AG04449 (cell line): ENCODE data around the gene TMSB10.

Experiments
- CTCF ChIA-PET: fragments of 350-600 bp; formaldehyde crosslinking; extraction: SDS; loops from one replicate; lab custom pipeline; 2021; ENCODE audit warnings: antibody characterized with exemption; lab: Yijun Ruan, JAX
- POLR2A ChIA-PET: fragments of 400-600, 350-600 bp; formaldehyde crosslinking; extraction: SDS; loops from one replicate; lab custom pipeline; 2020; ENCODE audit warnings: antibody characterized with exemption, inconsistent platforms; lab: Yijun Ruan, JAX
- DNase-seq: peaks from one replicate; pipeline ENCODE4 v3.0.0-alpha.2; 2010; ENCODE audit warnings: low read depth, low spot score
- H3K4me3 ChIP-seq: 2 replicates; pipeline ENCODE4 v1.5.1; 2011; ENCODE audit warnings: low read depth, mild to moderate bottlenecking, control low read depth, low read length
- TF ChIP-seq, protein P1 (sequence below): IDR thresholded peaks from one replicate; pipeline ENCODE4 v1.5.1; 2011; ENCODE audit warnings: mild to moderate bottlenecking, moderate library complexity, low read length, control low read depth, inconsistent platforms; ENCODE audit not compliant: insufficient read depth; ENCODE audit errors: missing control alignments

The TMSB10 gene

DNA sequence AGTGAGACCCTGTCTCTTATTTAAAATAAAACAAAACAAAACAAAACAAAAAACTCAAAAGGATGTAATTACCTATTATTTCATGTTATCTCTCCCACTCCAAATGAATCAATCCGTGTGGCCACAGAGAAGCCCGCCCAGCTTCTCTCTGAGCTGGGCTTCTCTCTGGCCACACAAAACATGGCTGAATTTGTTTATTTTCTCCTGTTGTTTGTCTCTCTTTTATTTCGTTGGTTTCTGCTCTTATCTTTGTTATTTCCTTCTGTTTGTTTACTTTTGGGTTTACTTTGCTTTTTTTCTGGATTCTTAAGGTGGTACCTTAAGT lies 23.1 kb upstream of the TMSB10 start:
- POLR2A ChIA-PET, result interaction anchor here (0.5 kb wide), 1 partner anchor 39 kb away, joined by 3 read pairs; no protein-coding TSS in a partner anchor
- TF ChIP-seq, protein P1, sequence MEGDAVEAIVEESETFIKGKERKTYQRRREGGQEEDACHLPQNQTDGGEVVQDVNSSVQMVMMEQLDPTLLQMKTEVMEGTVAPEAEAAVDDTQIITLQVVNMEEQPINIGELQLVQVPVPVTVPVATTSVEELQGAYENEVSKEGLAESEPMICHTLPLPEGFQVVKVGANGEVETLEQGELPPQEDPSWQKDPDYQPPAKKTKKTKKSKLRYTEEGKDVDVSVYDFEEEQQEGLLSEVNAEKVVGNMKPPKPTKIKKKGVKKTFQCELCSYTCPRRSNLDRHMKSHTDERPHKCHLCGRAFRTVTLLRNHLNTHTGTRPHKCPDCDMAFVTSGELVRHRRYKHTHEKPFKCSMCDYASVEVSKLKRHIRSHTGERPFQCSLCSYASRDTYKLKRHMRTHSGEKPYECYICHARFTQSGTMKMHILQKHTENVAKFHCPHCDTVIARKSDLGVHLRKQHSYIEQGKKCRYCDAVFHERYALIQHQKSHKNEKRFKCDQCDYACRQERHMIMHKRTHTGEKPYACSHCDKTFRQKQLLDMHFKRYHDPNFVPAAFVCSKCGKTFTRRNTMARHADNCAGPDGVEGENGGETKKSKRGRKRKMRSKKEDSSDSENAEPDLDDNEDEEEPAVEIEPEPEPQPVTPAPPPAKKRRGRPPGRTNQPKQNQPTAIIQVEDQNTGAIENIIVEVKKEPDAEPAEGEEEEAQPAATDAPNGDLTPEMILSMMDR, result no peak
- DNase-seq, result no peak
- CTCF ChIA-PET, result interaction anchor here (0.6 to 5.2 kb wide), 27 partner anchors 10 to 431 kb away, joined by 3 to 41 read pairs (median 4); no protein-coding TSS in a partner anchor
- H3K4me3 ChIP-seq, result no peak overlapping the region

DNA sequence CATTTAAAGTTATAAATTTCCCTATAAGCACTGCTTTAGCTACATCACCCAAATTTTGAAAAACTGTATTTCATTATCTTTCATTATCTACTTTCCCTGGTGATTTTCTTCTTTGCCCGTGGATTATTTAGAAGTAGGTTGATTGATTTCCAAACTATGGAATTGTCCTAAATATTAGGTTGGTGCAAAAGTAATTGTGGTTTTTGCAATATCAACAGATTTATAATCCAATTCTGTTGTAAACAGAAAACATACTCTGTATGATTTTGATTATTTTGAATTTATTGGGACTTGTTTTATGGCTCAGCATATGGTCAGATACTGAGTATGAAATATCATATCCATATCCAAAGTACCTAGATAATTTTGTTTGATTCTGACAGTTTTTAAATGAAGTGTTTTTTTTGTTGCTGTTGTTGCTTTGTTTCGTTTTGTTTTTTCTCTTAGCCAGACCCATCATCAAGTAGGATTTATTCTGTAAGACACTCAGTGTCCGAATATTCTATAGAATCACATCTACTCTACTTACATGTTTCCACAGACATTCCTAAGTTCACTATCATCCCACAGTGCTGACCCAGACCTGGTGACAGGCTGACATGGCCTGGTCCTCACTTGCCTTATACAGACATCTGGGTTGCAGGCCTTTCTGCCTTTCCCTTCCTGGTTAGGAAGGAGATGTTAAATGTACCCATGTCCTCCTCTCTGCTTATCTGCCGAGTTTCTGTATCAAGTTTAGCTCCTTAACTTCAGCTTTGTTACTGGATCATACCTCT lies 22.5 kb upstream of the TMSB10 start:
- ChIA-PET POLR2A (no interaction called here), CTCF (interaction anchor here (0.6 to 5.2 kb wide), 28 partner anchors 9 to 432 kb away, joined by 3 to 41 read pairs (median 4); no protein-coding TSS in a partner anchor)
- TF ChIP-seq, protein P1, result no peak
- H3K4me3 ChIP-seq, result no peak overlapping the region
- DNase-seq, result no peak

DNA sequence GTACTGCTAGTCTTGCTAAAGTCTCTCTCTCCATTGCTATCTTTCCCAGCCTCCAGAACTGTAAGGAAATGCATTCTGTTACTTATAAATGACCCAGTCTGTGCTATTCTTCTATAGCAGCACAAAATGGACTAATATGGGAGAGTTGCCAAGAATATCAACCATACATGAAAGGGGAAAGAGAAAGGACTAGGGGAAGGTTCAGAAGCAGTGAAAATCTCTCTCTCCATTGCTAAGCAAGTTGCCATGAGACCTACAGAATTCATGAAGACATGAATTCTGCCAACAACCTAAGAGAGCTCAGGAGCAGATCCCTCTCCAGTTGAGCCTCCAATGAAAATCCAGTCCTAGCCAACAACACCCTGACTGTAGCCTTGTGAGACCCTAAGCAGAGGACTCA lies 21.0 kb upstream of the TMSB10 start:
- no peak overlapping the region for H3K4me3 ChIP-seq
- TF ChIP-seq, protein P1, result no peak
- CTCF ChIA-PET, result interaction anchor here (1.1 to 1.7 kb wide), 4 partner anchors 9 to 391 kb away, joined by 3 to 8 read pairs (median 3); no protein-coding TSS in a partner anchor
- POLR2A ChIA-PET, result no interaction called here
- DNase-seq, result no peak

DNA sequence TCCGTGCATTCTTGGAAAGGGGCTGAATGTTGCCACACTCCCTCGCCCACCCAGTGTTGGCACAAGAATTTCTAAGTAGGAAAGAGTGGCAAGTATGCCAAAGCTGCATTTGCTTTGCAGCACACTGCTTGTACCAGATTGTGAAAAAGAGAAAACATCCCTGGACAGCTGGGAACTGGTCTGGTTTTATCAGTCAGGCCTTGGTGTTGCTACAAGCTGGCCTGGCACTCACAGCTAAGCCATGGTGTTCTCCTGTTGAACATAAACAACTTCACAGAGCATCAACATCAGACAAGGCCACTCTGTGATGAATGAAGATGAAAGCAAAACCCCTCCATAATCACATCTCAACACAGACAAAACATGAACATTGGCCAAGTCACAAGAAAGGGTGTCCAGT lies 20.3 kb upstream of the TMSB10 start:
- H3K4me3 ChIP-seq, result no peak overlapping the region
- ChIA-PET CTCF (interaction anchor here (1.1 to 1.7 kb wide), 4 partner anchors 8 to 391 kb away, joined by 3 to 8 read pairs (median 3); no protein-coding TSS in a partner anchor), POLR2A (no interaction called here)
- TF ChIP-seq, protein P1, result no peak
- DNase-seq, result no peak

DNA sequence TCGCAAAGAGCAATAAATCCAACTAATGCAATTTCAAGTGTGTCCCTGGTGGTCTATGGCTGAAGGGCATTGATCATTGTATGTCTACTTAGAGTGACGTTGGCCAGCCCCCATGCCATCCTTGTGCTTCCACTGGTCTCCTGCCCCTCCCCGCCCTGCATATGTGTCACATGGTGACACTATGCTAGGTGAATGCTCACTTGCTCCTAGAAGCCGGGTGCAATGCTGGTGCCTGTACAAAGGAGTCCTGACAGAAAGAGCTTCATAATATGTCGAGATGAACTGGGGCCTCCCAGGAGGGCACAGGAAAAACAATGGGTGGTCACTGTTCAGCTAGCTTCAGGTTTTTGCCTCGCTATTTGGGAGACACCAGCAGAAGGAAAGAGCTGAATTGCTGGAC lies 18.7 kb upstream of the TMSB10 start:
- CTCF ChIA-PET, result interaction anchor here (1.0 to 5.6 kb wide), 5 partner anchors 11 to 361 kb away, joined by 3 to 33 read pairs (median 3); no protein-coding TSS in a partner anchor
- POLR2A ChIA-PET, result interaction anchor here (1.1 kb wide), 1 partner anchor 34 kb away, joined by 3 read pairs; no protein-coding TSS in a partner anchor
- DNase-seq, result no peak
- TF ChIP-seq, protein P1, result no peak
- no peak overlapping the region for H3K4me3 ChIP-seq

DNA sequence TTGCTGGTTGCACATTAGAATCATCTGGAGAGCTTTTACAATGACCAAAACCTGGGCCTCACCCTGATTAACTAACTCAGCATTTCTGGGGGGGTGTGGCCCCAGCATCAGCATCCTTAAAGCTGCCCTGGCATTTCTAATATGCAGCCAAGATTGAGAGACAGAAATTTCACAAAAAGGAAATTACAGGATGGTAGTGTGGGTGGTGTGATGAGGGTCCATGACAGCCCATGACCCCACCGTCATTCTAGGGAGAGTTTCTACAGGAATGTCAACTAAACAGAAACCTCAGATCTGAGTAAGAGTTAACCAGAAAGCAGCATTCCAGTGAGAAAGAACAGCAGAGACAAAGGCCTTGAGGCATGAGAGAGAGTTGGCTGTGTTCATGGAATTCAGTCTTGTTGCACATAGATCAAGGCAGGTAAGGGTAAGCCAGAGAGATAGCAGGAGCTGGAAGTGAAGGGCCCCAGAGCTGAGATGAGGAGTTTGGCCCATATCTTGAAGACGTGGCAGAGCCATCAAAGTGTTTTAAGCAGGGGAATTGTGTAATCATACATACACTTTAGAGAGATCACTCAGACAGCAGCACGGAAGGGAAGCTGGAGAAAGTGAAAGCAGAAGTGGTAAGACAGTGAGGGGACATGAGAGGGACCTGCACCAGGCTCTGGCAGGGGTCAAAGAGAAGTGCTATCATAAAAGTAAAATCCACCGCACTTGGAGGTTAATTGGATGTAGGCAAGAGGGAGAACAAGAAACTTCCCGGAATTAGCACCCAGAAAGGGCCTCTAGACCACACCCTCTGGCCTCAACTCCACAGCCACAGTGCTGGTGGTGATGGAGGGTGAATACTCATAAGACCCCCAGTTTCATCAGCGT lies 16.8 kb upstream of the TMSB10 start:
- DNase-seq, result no peak
- CTCF ChIA-PET, result interaction anchor here (1.0 to 5.6 kb wide), 6 partner anchors 9 to 395 kb away, joined by 3 to 33 read pairs (median 5); partner anchors contain the start of gene TRABD2A
- POLR2A ChIA-PET, result interaction anchor here (0.7 to 1.6 kb wide), 4 partner anchors 9 to 81 kb away, joined by 3 to 9 read pairs (median 6); partner anchors contain the start of gene TMSB10
- peak overlapping the region; percentile 33 for H3K4me3 ChIP-seq
- TF ChIP-seq, protein P1, result no peak
